Epithelial cell of proximal tubule (primary cell): Measurements from ENCODE around the gene MTSS2. TPM values are rescaled to one million over a fixed set of nuclear protein-coding genes. Genes with fewer than 3 reads are reported as not detected.

Experiments
- DNase-seq: peaks from one replicate; pipeline ENCODE4 v3.0.0-alpha.2; 2011; ENCODE audit warnings: low read depth
- H3K4me3 ChIP-seq: 2 replicates; pipeline ENCODE4 v1.5.1; 2011; ENCODE audit warnings: low read depth, mild to moderate bottlenecking, low read length
- CTCF ChIP-seq: conservative IDR thresholded peaks from 2 replicates; pipeline ENCODE4 v1.5.1; 2012; ENCODE audit warnings: low read depth, mild to moderate bottlenecking, low read length
- total RNA-seq: library from RNA; depleted of rRNA; stranded (reverse); fragments of >200 nt; gene quantifications from 2 replicates; pipeline ENCODE4 v1.2.3, GENCODE V29; 2015

MTSS2 gene
- total RNA-seq, 1 donor from 2014 or later, result 12.6 TPM

- TF ChIP-seq CTCF, result no peak
- H3K4me3 ChIP-seq, result no peak overlapping the region
- DNase-seq, result no peak
Measured at GRCh38 chr16:70657956-70658355, 27.9 kb downstream of the MTSS2 start.

GRCh38 chr16:70656712-70657263 is 29.1 kb downstream of the MTSS2 start:
- no peak for DNase-seq
- no peak for TF ChIP-seq CTCF
- H3K4me3 ChIP-seq, result no peak overlapping the region

- TF ChIP-seq CTCF, result no peak
- DNase-seq, result no peak
Measured at GRCh38 chr16:70656065-70656711, 29.7 kb downstream of the MTSS2 start.

GRCh38 chr16:70653809-70654771 is 31.8 kb downstream of the MTSS2 start:
- peak; percentile 33 for DNase-seq
- peak overlapping the region; percentile 46 for H3K4me3 ChIP-seq
- TF ChIP-seq CTCF, result peak; percentile 91

More at GRCh38 chr16:70656065-70656711, 29.7 kb downstream of the MTSS2 start:
- H3K4me3 ChIP-seq, result no peak overlapping the region

- no peak for DNase-seq
- H3K4me3 ChIP-seq, result no peak overlapping the region
- no peak for TF ChIP-seq CTCF
Measured at GRCh38 chr16:70653406-70653805, 32.4 kb downstream of the MTSS2 start.

- no peak overlapping the region for H3K4me3 ChIP-seq
- TF ChIP-seq CTCF, result no peak
- DNase-seq, result peak; percentile 22
Measured at GRCh38 chr16:70652322-70652721, 33.5 kb downstream of the MTSS2 start.
